HS-5 (cell line): ENCODE measurements around the gene FAM9A.

Experiments used
- DNase-seq: peaks from one replicate; pipeline ENCODE4 v3.0.0-alpha.2; 2012; ENCODE audit warnings: low read depth

Gene FAM9A

DNA sequence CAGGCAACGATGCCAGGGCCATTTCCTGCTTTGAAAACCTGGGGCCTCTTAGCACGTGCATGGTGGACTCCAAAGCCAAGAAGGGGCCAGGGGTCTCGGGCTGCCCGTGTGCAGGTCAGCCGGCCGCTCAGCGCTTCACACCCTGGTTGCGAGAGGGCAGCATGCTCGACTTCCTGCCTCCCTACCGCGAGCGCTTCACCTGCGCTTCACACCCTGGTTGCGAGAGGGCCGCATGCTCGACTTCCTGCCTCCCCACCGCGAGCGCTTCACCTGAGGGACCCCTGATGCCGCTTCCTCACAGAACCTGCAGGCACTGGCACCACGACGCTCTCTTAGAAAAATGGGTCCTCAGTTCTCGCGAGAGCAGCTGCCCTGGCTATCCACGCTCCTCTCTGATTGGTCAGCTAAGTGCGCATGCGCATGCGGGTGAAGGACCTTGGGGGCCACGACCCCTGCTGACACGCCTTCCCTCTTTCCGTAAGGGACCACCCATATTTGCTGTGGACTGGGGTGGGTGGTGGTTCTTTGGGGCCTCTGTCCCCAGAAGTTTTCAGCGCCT, at the start of gene FAM9A:
TSS of gene FAM9A (minus strand) at position 343 of the 559 bp plus-strand sequence. CDS start 1,212 bp downstream, outside the sequence.
- DNase-seq: no peak

DNA sequence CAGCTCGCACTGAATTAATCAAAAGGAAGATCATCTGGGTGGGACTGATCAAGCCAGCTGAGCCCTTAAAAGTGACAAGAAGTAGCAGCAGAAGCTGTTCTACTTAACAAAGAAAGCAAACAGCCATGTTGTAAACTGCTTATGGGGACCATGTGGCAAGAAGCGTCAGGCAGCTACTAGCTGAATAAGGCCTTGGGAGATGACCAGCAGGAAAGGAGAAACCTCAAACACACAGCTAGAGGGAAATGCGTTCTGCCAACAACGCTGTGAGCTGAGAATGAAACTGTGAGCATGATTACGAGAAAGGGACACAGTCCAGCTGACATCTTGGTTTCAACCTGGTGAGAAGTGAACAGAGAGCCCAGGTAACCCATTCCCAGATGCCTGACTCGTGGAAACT, 49.3 kb upstream of the FAM9A start:
- no peak for DNase-seq

DNA sequence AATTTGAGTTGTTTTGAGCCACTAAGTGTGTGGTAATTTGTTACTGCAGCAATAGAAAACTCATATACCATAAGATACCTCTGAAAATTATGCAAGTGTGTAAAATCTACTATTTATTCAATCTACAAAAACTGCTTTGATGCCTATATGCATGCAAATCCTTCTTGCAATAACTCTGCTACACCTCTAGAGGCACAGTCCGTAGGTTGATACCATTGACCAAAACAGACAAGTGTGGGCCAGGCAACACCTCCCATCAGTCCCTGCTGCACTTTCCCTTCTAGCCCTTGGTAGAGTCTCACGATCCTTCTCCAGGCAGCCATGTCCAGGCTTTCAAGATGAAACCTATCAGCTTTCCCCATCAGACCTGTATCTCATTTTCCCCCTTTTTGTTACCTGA, 48.8 kb upstream of the FAM9A start:
- DNase-seq: no peak

DNA sequence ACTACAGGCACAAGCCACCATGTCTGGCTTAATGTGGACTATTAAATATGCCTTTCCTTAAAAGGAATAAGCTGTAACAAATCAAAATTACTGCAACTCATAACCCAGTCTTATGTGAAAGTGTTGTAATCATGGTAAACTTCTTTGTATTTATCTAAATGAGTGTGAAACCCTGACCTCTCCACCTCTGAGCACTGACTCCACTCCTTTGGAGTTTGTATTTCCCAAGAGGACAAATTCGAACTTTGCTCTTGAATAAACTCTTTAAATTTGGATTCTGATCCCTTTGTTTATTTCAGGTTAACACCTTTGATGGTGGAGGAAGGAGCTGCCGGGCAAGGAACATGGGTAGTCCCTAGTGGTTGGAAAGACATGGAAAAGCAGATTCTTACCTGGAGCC, 48.3 kb upstream of the FAM9A start:
- no peak for DNase-seq

DNA sequence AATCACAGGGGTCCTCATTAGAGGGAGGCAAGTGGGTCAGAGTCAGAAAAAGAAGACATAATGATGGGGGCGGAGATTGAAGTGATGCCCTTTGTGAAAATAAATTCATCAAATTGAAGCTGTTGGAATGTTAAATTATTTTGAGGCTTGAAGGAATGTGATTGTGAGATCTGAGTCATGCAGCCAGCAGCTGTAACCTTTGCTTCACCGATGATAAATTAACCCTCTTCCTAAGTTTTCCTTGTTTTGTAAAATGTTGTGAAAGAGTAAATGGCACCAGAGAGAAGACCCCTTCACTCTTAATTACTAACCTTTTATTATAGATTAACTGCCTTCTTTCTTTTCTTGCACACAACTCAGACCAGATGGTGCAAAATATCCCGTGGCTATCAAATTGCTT, 47.7 kb upstream of the FAM9A start:
- DNase-seq: peak; percentile 15

DNA sequence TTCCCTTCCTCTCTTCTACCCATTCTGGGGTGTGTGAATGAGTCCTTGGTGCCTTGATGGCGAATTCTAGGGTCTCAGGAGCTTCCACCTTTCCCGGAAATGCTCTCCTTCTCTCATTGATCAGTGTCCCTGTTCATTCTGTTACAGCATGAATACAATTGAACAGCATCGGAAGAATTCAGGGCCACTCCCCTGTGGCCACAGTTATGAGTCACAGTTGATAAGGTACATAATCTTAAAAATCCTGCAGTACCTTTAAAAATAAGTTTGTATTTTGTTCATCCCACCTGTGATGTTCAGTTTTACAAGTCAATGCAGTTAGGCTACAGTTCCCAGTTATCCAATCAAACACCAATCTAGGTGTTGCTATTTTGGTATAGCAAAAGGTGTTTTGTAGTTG, 47.3 kb upstream of the FAM9A start:
- DNase-seq: peak; percentile 11

DNA sequence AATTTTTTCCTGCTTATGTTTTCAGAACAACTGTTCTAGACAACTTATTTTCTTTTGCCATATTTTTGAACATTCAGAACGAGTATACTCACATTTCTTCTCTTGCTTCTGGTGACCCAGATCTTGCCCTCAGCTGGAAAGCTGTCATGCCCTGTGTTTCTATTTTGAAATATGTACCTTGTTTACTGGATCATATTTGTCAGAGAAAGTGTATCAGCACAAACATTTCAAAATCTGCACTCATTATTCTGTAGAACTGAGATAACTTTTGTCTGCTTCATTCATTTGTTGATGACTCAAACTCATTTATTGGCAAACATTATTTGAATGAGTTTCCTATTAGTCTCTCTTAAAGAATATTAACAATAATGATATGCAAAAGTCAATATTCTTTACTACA, 46.2 kb upstream of the FAM9A start:
- no peak for DNase-seq

DNA sequence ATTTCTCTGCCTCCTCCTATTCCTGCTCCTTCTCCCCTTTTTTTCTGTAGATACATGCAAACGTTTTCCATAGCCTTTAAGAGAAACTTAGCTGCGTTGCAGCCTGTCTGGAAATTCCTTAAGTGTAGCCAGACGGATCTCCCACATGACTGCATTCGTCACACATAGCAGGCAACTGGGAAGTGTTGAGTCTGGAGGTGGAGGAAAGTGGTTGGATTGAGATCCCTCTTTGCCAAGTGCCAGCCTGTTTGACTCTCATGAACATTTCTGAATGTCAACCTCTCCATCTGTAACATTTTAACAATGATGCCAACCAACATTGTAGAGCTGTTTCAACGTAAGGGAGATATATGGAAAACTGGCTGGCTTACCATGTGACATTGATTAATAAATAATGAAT, 45.1 kb upstream of the FAM9A start:
- DNase-seq: no peak

DNA sequence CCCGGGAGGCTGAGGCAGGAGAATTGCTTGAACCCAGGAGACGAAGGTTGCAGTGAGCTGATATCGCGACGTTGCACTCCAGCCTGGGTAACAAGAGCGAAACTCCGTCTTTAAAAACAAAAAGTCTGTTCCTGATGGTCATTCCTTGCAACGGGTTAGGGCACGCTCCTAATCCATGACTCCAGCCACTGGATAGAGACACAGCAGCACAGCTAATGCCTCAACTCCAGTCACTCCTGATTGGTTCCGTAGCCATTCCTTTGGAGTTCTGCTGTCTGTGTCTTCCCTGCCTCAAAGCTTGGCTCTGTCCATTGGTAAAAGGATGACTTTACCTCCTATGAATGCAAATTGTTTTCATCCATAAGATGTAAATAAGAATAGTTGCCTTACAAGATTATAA, 44.3 kb upstream of the FAM9A start:
- no peak for DNase-seq

DNA sequence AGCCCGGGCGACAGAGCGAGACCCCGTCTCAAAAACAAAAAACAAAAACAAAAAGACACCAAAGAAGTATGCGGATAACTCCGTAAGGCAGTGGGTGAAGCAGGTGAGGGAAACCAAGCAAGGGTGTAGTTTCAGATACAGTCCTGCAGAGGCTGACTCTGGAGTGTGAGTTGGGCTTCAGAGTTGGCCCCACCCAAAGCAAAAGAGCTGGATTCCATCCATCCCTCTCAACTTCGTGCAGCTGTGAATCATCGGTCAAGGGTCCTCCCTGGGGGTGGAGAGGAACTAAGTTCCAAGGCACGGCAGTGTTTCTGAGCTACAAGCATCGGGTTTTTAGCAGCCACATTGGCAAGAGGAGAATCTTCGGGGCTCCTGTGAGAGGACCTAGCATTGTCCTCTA, 43.9 kb upstream of the FAM9A start:
- no peak for DNase-seq

DNA sequence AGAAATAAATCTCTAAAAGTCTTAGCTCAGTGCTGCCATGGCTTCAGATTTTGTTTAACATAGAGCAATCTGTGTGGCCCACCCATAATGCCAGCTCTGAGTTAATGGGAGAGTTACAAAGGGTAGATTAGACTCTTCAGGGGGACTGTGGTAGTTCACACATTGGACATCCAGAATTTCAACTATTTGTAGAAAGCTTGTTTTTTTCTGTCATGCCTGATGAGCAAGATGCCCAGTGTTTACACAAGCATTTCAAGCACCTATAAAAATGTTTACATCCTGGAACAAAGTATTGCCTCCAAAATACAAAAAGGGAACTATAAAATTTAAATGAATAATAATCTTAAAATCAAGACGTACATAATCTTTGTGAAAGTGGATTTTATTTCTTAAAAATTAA, 43.0 kb upstream of the FAM9A start:
- no peak for DNase-seq

DNA sequence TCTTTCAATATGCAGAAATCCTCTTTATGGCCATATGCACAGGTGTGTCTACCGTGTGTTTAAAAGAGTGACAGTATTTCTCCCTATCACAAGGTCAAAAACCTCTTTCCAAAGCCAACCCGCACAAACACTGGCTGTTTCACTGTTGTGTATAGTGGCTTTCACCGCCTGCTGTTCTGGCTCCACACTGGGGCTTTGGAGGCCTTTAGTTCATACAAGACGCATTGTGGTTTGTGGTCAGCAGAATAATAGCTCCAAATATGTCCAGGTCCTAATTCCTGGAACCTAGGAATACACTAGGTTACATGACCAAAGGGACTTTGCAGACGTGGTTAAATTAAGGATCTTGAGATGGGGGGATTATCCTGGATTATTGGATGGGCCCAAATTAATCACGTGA, 40.7 kb upstream of the FAM9A start:
- no peak for DNase-seq

DNA sequence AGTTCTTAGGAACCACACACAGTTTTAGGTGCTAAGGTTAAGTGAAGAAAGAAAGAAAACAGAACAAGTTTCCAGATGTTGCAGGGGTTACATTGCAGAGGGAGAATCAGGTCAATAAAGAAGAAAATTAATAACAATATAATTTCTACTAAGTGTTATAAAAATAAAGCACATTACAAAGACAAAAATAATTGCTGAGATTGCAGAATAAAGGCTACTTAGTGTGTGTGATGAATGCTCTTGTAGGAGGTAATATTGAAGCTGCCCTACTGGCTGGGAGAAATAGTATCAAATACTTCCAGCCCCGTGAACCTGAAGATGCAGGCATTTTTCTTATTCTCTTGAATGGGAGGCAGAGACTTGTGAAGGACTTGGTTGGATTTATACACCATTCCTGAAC, 33.2 kb upstream of the FAM9A start:
- DNase-seq: no peak

DNA sequence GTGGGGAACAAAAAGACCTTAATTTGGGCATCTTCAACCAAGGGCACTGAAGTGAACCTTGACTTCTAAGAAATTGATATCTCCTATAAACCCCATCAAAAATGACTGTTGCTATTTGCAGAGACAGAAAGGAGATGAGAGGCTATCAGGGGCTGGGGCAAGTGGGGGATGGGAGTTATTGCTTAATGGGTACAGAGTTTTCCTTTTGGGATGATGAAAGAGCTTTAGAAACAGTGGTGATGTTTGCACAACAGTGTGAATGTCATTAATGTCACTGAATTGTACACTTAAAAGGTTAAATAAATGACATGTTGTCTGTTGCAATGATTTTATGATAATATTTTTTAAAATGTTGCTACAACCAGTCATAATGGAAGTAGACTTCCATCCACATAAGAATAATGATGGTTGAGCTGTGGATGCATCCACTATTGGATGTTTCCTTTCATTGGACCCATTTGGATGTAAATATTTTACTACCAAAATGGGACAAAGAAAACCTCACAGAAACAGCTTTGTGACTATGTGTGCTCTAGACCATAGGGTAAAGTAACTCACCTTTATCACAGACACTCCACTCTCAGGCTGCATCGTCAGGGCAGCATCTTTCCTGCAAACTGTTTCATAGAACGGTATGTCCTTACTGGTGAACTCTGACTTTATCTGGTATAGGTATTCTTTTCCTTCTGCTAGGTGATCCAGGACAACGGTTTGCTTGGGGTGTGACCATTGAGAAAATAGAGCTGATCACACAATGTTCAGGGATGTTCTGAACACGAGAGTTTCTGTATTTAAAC, 31.6 kb upstream of the FAM9A start:
- no peak for DNase-seq

DNA sequence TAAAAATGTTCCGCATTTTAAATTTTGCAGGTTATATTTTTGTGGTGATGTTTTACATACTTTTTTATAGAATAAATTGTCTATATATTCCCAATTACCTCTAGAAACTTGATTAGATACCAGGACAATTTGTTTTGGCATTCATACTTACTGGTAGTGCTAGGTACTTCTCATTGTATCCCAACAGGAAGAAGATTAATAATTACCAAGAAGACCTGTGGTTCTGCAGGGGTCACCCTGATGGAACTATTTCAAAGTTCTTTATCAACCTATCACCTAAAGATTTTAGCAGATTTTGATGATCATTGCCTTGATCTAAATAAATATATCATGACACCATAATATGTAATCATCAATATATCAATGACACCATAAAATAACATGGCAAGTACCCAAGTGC, 22.5 kb upstream of the FAM9A start:
- DNase-seq: no peak

DNA sequence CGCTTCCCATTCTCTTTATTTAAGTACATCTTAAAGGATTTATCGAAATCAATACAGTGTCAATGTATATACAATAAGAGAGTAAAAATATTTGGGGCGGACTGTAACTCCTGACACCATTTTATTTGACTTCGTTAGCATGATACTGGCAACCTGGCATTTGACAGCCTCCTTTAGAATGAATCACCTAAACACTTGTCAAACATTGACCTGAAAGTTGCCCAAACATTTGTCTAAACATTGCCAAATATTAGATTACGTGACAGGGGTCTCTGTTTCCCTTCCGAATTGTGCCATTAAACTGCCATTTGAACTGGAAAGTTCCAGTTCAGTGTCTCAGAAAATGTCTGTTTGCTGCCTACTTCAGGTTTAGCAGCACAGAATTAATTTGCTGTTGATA, 20.8 kb upstream of the FAM9A start:
- DNase-seq: no peak

DNA sequence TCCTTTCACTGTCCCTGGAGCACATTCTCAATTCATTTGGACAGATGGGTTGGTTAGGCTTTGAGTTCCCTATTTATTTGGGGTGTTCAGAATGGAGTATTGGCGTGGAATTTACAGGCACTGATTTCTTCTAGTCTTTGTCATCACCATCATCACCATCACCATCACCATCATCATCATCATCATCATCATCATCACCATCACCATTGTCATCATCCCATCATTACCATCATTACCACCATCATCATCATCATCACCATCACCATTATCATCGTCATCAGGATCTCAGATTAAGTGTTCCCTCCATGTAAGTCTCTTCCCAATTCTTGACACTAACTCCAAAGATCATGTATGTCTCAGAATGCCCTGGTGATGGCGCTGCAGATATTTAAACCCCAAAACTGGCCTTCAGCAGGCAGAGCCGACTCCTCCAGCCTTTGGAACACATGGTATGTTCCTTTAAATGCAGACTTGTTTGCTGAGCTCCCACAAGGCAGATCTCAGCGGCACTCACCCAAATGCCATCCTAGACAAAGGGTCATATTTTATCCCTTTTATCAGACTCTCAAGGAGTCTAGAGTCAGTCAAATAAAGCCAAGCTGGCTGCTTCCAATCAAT, 19.8 kb upstream of the FAM9A start:
- no peak for DNase-seq

DNA sequence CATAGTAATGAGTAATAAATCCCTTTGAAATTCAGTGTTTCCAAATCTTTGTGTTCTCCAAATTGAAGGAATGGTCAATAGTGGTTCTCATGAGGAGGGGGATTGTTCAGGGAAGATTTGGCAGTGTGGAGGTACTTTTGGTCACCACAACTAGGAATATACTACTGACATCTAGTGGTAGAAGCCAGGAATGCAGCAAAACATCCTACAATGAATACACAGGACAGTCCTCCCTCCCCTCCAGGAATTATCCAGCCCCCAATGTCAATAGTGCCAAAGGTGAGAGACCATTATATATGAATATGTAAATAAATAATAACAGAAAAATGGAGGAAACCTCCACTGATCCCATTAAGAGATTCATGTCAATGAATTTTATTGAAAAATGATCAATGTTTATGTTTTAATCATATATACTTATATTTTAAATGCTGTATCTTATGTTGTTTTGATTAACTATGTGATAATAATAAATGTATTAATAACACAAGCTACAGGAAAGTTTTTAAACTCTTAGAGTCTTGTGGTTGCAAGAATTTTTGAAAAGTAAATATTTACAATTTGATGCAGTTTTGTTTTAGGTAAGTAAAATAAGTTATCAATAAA, 14.4 kb upstream of the FAM9A start:
- DNase-seq: no peak

DNA sequence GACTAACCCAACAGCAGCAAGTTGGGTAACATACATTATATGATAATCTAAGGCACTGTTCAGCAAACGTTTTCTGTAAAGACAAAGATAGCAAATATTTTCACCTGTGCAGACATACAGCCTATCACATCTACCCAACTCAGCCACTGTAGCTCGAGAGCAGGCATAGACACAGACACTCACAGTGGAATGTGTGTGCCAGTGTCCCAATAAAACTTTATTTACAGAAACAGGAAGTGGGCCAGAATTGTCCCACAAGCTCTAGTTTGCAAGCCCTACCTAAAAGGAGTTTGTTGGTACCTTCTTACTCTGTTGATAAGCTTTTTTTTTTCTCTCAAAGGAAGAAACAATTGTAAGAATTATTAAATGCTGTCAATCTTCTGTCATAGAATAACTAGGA, 11.9 kb upstream of the FAM9A start:
- DNase-seq: no peak

DNA sequence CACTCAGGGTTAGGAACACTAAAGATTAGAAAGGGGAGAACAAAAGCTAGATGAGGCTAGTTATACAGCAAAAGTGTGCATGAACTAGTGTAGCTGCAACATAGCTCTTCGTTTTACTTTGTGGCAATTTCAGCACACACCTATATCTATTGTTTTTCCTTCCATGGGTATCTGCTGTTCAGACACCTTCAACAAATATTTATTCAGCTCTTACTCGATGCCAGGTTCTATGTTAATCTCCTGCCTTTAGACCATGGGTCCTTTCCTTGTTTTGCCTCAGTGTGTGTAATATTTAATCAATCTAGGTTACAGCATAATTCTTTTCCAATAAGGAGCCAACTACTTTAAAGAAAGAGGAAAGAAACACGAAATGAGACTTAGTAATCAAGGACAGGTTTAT, 10.4 kb upstream of the FAM9A start:
- no peak for DNase-seq

DNA sequence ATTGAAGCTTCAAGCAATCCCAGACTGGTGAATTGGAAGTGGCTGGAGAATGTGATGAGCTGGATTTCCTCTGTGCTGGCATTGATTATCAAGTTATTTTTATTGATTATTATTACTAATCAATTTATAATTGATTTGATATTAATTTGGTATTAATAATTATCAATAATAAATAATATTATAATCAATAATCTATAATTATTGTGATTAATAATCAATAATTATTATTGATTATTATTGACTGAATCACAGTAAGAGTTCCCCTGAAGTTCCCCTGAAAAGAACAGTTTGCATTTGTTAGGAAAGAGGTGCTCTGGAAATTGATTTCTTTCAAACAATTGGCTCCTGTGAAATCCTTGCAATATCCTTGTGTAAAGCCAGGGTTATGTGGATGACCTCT, 7.5 kb upstream of the FAM9A start:
- DNase-seq: no peak

DNA sequence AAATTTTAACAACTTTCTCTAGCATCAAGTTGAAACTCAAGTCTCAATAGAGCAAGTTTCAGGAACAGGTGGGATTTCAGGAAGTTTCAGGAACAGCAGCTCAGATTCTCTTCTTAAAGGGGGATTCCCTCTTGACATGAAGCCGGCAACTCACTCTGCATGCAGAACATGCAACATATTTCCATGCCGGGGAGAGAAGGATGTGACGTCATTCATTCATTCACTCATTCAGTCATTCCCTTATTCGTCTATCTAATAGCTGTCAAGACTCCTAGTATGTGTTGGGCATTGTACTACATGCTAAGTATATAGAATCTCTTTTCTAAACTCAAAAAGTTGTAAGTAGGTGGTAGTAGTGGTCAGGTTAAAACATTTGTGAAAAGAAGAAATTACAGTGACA, 4.8 kb upstream of the FAM9A start:
- no peak for DNase-seq

DNA sequence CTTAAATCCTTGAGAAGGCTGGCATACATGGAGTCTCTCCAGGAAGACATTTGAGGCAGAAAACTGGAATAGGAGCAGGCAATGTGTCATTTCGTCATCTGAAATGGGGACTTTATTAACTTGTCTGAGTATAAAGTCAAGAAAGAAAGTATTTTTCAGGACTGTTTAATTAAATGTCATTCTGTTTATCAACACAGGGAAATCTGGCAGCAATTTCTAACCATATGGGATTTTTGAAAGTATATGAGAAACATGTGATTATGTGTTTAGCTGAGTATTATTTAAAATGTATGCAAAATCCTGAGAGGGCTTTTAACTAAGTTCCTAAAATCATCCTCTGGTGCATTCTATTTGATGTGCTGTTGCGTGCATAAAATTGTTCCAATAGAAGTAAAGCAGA, 3.9 kb upstream of the FAM9A start:
- no peak for DNase-seq
